HepG2 (cell line): ENCODE results near the gene SLC2A4. TPM values are rescaled to one million over a fixed set of nuclear protein-coding genes. Genes with fewer than 3 reads are reported as not detected.

ENCODE experiments used
- AHR ChIP-seq: IDR thresholded peaks from 2 replicates; pipeline ENCODE4 v1.6.1; 2018; ENCODE audit warnings: missing genetic modification reagents, missing compliant biosample characterization
- ARID3A ChIP-seq: IDR thresholded peaks from 2 replicates; pipeline ENCODE4 v1.6.1; 2012; ENCODE audit warnings: low read depth, low read length, improper control_type of control experiment
- ATF5 ChIP-seq: sonication (generic); formaldehyde crosslinking; IDR thresholded peaks from 2 replicates; pipeline ENCODE4 v1.4.0; 2020; ENCODE audit warnings: mild to moderate bottlenecking, low read depth, missing genetic modification reagents
- BCL3 ChIP-seq: sonication (generic); formaldehyde crosslinking; IDR thresholded peaks from 2 replicates; pipeline ENCODE4 v1.5.1; 2020; ENCODE audit warnings: mild to moderate bottlenecking, missing genetic modification reagents, moderate library complexity
- BHLHE40 ChIP-seq: IDR thresholded peaks from 2 replicates; pipeline ENCODE4 v1.6.1; 2011; ENCODE audit warnings: low read length, improper control_type of control experiment
- CREB1 ChIP-seq, 2 experiments: fragments of 450-650 bp in 1 of 2; IDR thresholded peaks; 2 replicates each; pipeline ENCODE4 v1.6.1; 2016 to 2017; ENCODE audit warnings: control low read depth in 1 of 2, mild to moderate bottlenecking in 1 of 2, missing compliant biosample characterization in 1 of 2, missing genetic modification characterization in 1 of 2
- GPBP1L1 ChIP-seq: sonication (generic); formaldehyde crosslinking; IDR thresholded peaks from 2 replicates; pipeline ENCODE4 v1.5.0; 2020; ENCODE audit warnings: mild to moderate bottlenecking, missing genetic modification reagents
- HHEX ChIP-seq: IDR thresholded peaks from 2 replicates; pipeline ENCODE4 v1.6.1; 2016; ENCODE audit warnings: control low read depth
- KLF16 ChIP-seq, 2 experiments: sonication (generic) in 1 of 2; formaldehyde crosslinking in 1 of 2; IDR thresholded peaks; 2 replicates each; pipeline versions ENCODE4 v1.6.1 to v1.8.0; 2016 to 2023; ENCODE audit warnings: missing genetic modification reagents in 2 of 2, missing compliant biosample characterization in 1 of 2
- RAD51 ChIP-seq: fragments of 450-650 bp; IDR thresholded peaks from 2 replicates; pipeline ENCODE4 v1.6.1; 2016; ENCODE audit warnings: borderline replicate concordance
- RXRB ChIP-seq: IDR thresholded peaks from 2 replicates; pipeline ENCODE4 v1.6.1; 2016; ENCODE audit warnings: borderline replicate concordance, missing genetic modification reagents, missing compliant biosample characterization
- SNRNP70 ChIP-seq: fragments of 200-400 bp; formaldehyde crosslinking; IDR thresholded peaks from 2 replicates; pipeline ENCODE4 v1.6.1; 2017; ENCODE audit warnings: mild to moderate bottlenecking, low read depth, low read length, moderate library complexity
- TFAP4 ChIP-seq: sonication (generic); IDR thresholded peaks from 2 replicates; pipeline ENCODE4 v1.6.1; 2016; ENCODE audit warnings: low read depth, borderline replicate concordance
- TSC22D2 ChIP-seq: sonication (generic); formaldehyde crosslinking; IDR thresholded peaks from 2 replicates; pipeline ENCODE4 v1.5.1; 2020; ENCODE audit warnings: missing genetic modification reagents, mild to moderate bottlenecking, borderline replicate concordance
- ZBTB42 ChIP-seq: sonication (generic); formaldehyde crosslinking; IDR thresholded peaks from 2 replicates; pipeline ENCODE4 v1.5.0; 2020; ENCODE audit warnings: mild to moderate bottlenecking, missing genetic modification reagents
- ZFP36L1 ChIP-seq: sonication (generic); formaldehyde crosslinking; IDR thresholded peaks from 2 replicates; pipeline ENCODE4 v1.8.0; 2022; ENCODE audit warnings: mild to moderate bottlenecking, missing genetic modification reagents, moderate library complexity
- ZMYM2 ChIP-seq: sonication (generic); formaldehyde crosslinking; IDR thresholded peaks from 2 replicates; pipeline ENCODE4 v1.8.0; 2022; ENCODE audit warnings: mild to moderate bottlenecking, missing genetic modification reagents
- ZNF501 ChIP-seq: sonication (generic); formaldehyde crosslinking; IDR thresholded peaks from 2 replicates; pipeline ENCODE4 v1.5.1; 2020; ENCODE audit warnings: mild to moderate bottlenecking, moderate library complexity, missing genetic modification reagents
- ZNF557 ChIP-seq: sonication (generic); formaldehyde crosslinking; IDR thresholded peaks from 2 replicates; pipeline ENCODE4 v1.4.0; 2020; ENCODE audit warnings: missing genetic modification reagents
- ZNF710 ChIP-seq: sonication (generic); formaldehyde crosslinking; IDR thresholded peaks from 2 replicates; pipeline ENCODE4 v1.5.0; 2020; ENCODE audit warnings: mild to moderate bottlenecking, missing genetic modification reagents, borderline replicate concordance
- polyA plus RNA-seq, 8 experiments: library from polyadenylated mRNA; depleted of rRNA in 3 of 8; stranded (reverse) in 7 of 8; unstranded in 1 of 8; fragments of >200 nt; fragmentation: Illumina TruSeq in 4 of 8; extraction: Trizol in 4 of 8; gene quantifications; 2 replicates each; pipeline versions ENCODE4 v1.2.1 to v1.2.3, GENCODE V29; 2011 to 2016; ENCODE audit warnings: low read depth in 4 of 8, missing spikeins in 1 of 8, mixed read lengths in 1 of 8; ENCODE audit not compliant: insufficient read depth in 1 of 8
- total RNA-seq, 5 experiments: library from RNA; depleted of rRNA; stranded (reverse); fragments of >200 nt; fragmentation: Illumina TruSeq; extraction: Trizol; gene quantifications; 2 replicates each; pipeline ENCODE4 v1.2.3, GENCODE V29; 2016; ENCODE audit warnings: low read depth in 1 of 5

Gene SLC2A4
- total and polyA plus RNA-seq, 2 of the 13 experiments (the other 11 are each of a cell fraction or from before 2014, with no cell fraction given): 4.9 to 5.8 TPM

GRCh38 chr17:7234083-7234951 is 47.2 kb upstream of the SLC2A4 start, which contains the start of gene DVL2 (continued):
- TF ChIP-seq ZMYM2 (CRISPR knock-in tag) (no peak), GPBP1L1 (CRISPR knock-in tag) (no peak), ZNF501 (peak; percentile 92), TSC22D2 (CRISPR knock-in tag) (no peak), BCL3 (CRISPR knock-in tag) (peak; percentile 72), ZFP36L1 (CRISPR knock-in tag) (no peak), HHEX (CRISPR knock-in tag) (no peak), ZNF557 (0 out of 2 replicates have a peak, but pooled peaks have one; percentile 92), ATF5 (no peak; the same call in 1 of the 2 replicates), ZNF710 (CRISPR knock-in tag) (no peak), CREB1 (IDR thresholded peaks at IDR 0.05) (peak; percentile 57; the same call in 1 of the 2 replicates), CREB1 (CRISPR knock-in tag; IDR thresholded peaks at IDR 0.05) (no peak), AHR (CRISPR knock-in tag) (peak; percentile 56; the same call in 1 of the 2 replicates), KLF16 (CRISPR knock-in tag; IDR thresholded peaks at IDR 0.05) (peak in 1 of 2 experiments; percentile 95; a peak in 2 of 4 replicates), TFAP4 (peak; percentile 62; the same call in 1 of the 2 replicates), SNRNP70 (no peak), BHLHE40 (peak; percentile 99), RAD51 (peak; percentile 100), RXRB (CRISPR knock-in tag) (peak; percentile 76; the same call in 1 of the 2 replicates), ZBTB42 (CRISPR knock-in tag) (no peak), ARID3A (no peak)
